Endothelial cell of umbilical vein (primary cell): ENCODE measurements around the gene RNF138. TPM values are rescaled to one million over a fixed set of nuclear protein-coding genes. Genes with fewer than 3 reads are reported as not detected.

Source experiments
- BruUV-seq: library from RNA; stranded (reverse); fragments of 400-500 nt; replicated peaks from 2 replicates; lab custom pipeline; 2021; lab: Mats Ljungman, UMichigan
- CTCF ChIA-PET: fragments of 300-600, 350-600 bp; sonication (Branson Sonifier 250); formaldehyde crosslinking; loops from one replicate; lab custom pipeline; 2021; ENCODE audit warnings: antibody characterized with exemption, inconsistent platforms; lab: Charles Lee
- POLR2A ChIA-PET: fragments of 300-600, 350-600 bp; sonication (Branson Sonifier 250); formaldehyde crosslinking; loops from one replicate; lab custom pipeline; 2021; ENCODE audit warnings: antibody characterized with exemption, inconsistent platforms; lab: Charles Lee
- DNase-seq: peaks from one replicate; pipeline ENCODE4 v3.0.0-alpha.2; 2011; ENCODE audit warnings: low read depth, low spot score
- FAIRE-seq: peaks from 2 replicates; lab custom pipeline; 2011; peaks lifted over from hg19 to GRCh38; lab: Jason Lieb, UNC
- H2AFZ ChIP-seq: 2 replicates; pipeline ENCODE4 v1.6.0; 2012; ENCODE audit warnings: low read depth, low read length, control low read depth, inconsistent platforms
- H3K27ac ChIP-seq: 2 replicates; pipeline ENCODE4 v1.5.1; 2011; ENCODE audit warnings: low read depth, mild to moderate bottlenecking, control low read depth, low read length, moderate library complexity; ENCODE audit not compliant: insufficient read depth
- H3K27me3 ChIP-seq, 2 experiments: 2 replicates each; pipeline versions ENCODE4 v1.6.0 to v1.6.1; 2011; ENCODE audit warnings: low read length in 2 of 2, mixed read lengths in 1 of 2; ENCODE audit not compliant: control insufficient read depth in 2 of 2, insufficient read depth in 2 of 2
- H3K36me3 ChIP-seq, 2 experiments: 2 replicates in 1 of 2; 3 replicates in 1 of 2; pipeline ENCODE4 v1.5.1; 2011; ENCODE audit warnings: low read length in 2 of 2, mild to moderate bottlenecking in 1 of 2, moderate library complexity in 1 of 2; ENCODE audit not compliant: control insufficient read depth in 2 of 2, insufficient read depth in 2 of 2; ENCODE audit errors: extremely low read depth in 1 of 2
- H3K4me1 ChIP-seq: 3 replicates; pipeline ENCODE4 v1.5.1; 2011; ENCODE audit warnings: mild to moderate bottlenecking, low read length; ENCODE audit not compliant: control insufficient read depth, insufficient read depth; ENCODE audit errors: extremely low read depth
- H3K4me2 ChIP-seq: 2 replicates; pipeline ENCODE4 v1.6.1; 2011; ENCODE audit warnings: low read length, control low read depth, mixed read lengths; ENCODE audit not compliant: insufficient read depth
- H3K4me3 ChIP-seq, 3 experiments: fragments of 200-600 bp in 1 of 3; sonication (generic), shearing (Covaris generic) in 1 of 3; replicated peaks in 1 of 3; 2 replicates each; pipeline ENCODE4 v1.5.1; 2011 to 2016; ENCODE audit warnings: control low read depth in 3 of 3, low read length in 3 of 3, mild to moderate bottlenecking in 2 of 3, inconsistent platforms in 1 of 3, low read depth in 1 of 3, moderate library complexity in 1 of 3; ENCODE audit not compliant: insufficient read depth in 1 of 3
- H3K79me2 ChIP-seq: 2 replicates; pipeline ENCODE4 v1.6.0; 2012; ENCODE audit warnings: low read length, inconsistent platforms; ENCODE audit not compliant: control insufficient read depth, insufficient read depth
- H3K9ac ChIP-seq: replicated peaks from 2 replicates; pipeline ENCODE3; 2011; ENCODE audit warnings: low read length, control low read depth; ENCODE audit not compliant: insufficient read depth; ENCODE audit errors: extremely low read depth
- H3K9me1 ChIP-seq: replicated peaks from 3 replicates; pipeline ENCODE4 v1.6.0; 2011; ENCODE audit warnings: mild to moderate bottlenecking, low read length; ENCODE audit not compliant: control insufficient read depth, insufficient read depth; ENCODE audit errors: extremely low read depth
- H3K9me3 ChIP-seq: replicated peaks from 2 replicates; pipeline ENCODE4 v1.5.1; 2012; ENCODE audit warnings: low read length, inconsistent platforms; ENCODE audit not compliant: control insufficient read depth, insufficient read depth
- H4K20me1 ChIP-seq: replicated peaks from 2 replicates; pipeline ENCODE3; 2011; ENCODE audit warnings: mild to moderate bottlenecking, low read length; ENCODE audit not compliant: control insufficient read depth, insufficient read depth; ENCODE audit errors: extremely low read depth
- EZH2 ChIP-seq: IDR thresholded peaks from 2 replicates; pipeline ENCODE4 v1.6.1; 2012; ENCODE audit warnings: borderline replicate concordance, low read depth, mild to moderate bottlenecking, moderate library complexity, low read length, inconsistent platforms; ENCODE audit not compliant: severe bottlenecking
- FOS ChIP-seq: IDR thresholded peaks from 2 replicates; pipeline ENCODE4 v1.6.1; 2011; ENCODE audit warnings: mild to moderate bottlenecking, low read length, moderate library complexity, borderline replicate concordance; ENCODE audit not compliant: insufficient read depth
- GATA2 ChIP-seq: IDR thresholded peaks from 2 replicates; pipeline ENCODE4 v1.7.0; 2011; ENCODE audit warnings: low read depth, mild to moderate bottlenecking, moderate library complexity, mixed read lengths, low read length; ENCODE audit not compliant: insufficient read length, insufficient read depth
- JUN ChIP-seq: IDR thresholded peaks from 2 replicates; pipeline ENCODE4 v1.6.1; 2011; ENCODE audit warnings: borderline replicate concordance, low read depth; ENCODE audit not compliant: insufficient read length, insufficient read depth
- MYC ChIP-seq: IDR thresholded peaks from one replicate; pipeline ENCODE4 v1.6.1; 2011; ENCODE audit warnings: mild to moderate bottlenecking, low read depth, low read length
- POLR2A ChIP-seq: IDR thresholded peaks from 2 replicates; pipeline ENCODE4 v1.6.1; 2012; ENCODE audit warnings: low read depth, mild to moderate bottlenecking, control low read depth, low read length
- POLR2AphosphoS5 ChIP-seq: IDR thresholded peaks from 2 replicates; pipeline ENCODE4 v1.6.1; 2012; ENCODE audit warnings: low read depth, mild to moderate bottlenecking, control low read depth, low read length, moderate library complexity; ENCODE audit not compliant: insufficient read depth
- dilution Hi-C: fragments of 300-500 bp; cut with MboI; formaldehyde crosslinking; loops from one replicate; pipeline ENCODE4 v1.15.0; 2019; ENCODE audit warnings: low sequenced_read_pairs; ENCODE audit not compliant: extremely low pct_ligation_motif_present
- intact Hi-C: fragments of 100-400 bp; cut with micrococcal nuclease; formaldehyde crosslinking; loops from one replicate; pipeline ENCODE4 v1.10.0; 2022
- polyA plus RNA-seq, 4 experiments: library from polyadenylated mRNA; depleted of rRNA in 3 of 4; stranded (reverse) in 3 of 4; unstranded in 1 of 4; fragments of >200 nt; gene quantifications; 2 replicates each; pipeline versions ENCODE4 v1.2.1 to v1.2.3, GENCODE V29; 2011 to 2012; ENCODE audit warnings: missing spikeins in 1 of 4
- total RNA-seq: library from RNA; stranded (reverse); gene quantifications from 2 replicates; pipeline ENCODE4 v1.2.3, GENCODE V29; 2021
- TF ChIP-seq, protein P1 (sequence below), 2 donors: IDR thresholded peaks; 1 replicate in 1 of 2; 2 replicates in 1 of 2; pipeline ENCODE4 v1.5.1; 2011; ENCODE audit warnings: low read length in 2 of 2, mild to moderate bottlenecking in 2 of 2, moderate library complexity in 2 of 2, control low read depth in 1 of 2, inconsistent platforms in 1 of 2, low read depth in 1 of 2; ENCODE audit not compliant: insufficient read depth in 1 of 2; ENCODE audit errors: extremely low read depth in 1 of 2
- TF ChIP-seq, protein P2 (sequence below): IDR thresholded peaks from 2 replicates; pipeline ENCODE4 v1.6.1; 2011; ENCODE audit not compliant: insufficient read depth, insufficient read length

The RNF138 gene
- total and polyA plus RNA-seq, 2 donors (not counting 3 experiments of a cell fraction or from before 2014, with no cell fraction given), result 14.7 to 24.6 TPM

DNA sequence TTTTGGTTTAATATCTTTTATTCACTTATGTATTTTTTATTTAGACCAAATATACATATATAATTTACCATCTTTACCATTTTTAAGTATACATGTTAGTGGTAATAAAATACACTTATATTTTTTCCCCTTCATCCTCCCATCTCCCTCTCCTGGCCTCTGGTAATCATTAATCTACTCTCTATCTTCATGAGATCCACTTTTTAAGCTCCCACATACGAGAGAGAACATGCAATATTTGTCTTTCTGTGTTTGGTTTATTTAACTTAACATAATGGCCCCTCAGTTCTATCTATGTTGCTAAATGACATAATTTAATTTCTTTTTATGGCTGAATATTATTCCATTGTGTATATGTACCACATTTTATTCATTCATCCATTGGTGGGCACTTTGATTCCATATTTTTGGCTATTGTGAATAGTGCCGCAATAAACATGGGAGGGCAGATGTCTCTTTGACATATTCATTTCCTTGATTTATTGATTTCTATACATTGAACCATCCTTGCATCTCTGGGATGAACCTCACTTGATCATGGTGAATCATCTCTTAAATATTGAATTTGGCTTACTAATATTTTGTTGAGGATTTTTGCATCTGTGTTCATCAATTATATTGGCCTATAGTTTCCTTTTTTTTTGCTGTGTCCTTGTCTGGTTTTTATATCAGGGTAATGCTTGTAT, 56.7 kb downstream of the RNF138 start:
- H3K9me3 ChIP-seq, result no peaks in the 10 kb centered on the region
- H3K4me1 ChIP-seq, result no peaks in the 10 kb centered on the region
- H3K36me3 ChIP-seq, result no peaks in the 10 kb centered on the region
- no peak overlapping the region for H2AFZ ChIP-seq
- no peak overlapping the region for H3K4me2 ChIP-seq
- TF ChIP-seq, protein P1, sequence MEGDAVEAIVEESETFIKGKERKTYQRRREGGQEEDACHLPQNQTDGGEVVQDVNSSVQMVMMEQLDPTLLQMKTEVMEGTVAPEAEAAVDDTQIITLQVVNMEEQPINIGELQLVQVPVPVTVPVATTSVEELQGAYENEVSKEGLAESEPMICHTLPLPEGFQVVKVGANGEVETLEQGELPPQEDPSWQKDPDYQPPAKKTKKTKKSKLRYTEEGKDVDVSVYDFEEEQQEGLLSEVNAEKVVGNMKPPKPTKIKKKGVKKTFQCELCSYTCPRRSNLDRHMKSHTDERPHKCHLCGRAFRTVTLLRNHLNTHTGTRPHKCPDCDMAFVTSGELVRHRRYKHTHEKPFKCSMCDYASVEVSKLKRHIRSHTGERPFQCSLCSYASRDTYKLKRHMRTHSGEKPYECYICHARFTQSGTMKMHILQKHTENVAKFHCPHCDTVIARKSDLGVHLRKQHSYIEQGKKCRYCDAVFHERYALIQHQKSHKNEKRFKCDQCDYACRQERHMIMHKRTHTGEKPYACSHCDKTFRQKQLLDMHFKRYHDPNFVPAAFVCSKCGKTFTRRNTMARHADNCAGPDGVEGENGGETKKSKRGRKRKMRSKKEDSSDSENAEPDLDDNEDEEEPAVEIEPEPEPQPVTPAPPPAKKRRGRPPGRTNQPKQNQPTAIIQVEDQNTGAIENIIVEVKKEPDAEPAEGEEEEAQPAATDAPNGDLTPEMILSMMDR (IDR thresholded peaks at IDR 0.05; ENCODE audit: extremely low read depth in 1 of 2, insufficient read depth in 1 of 2, low read depth in 1 of 2, low read length in 2 of 2), result no peak
- no peak for TF ChIP-seq GATA2
- no peak for TF ChIP-seq POLR2AphosphoS5
- TF ChIP-seq EZH2, result no peak
- TF ChIP-seq JUN, result no peak
- TF ChIP-seq, protein P2, sequence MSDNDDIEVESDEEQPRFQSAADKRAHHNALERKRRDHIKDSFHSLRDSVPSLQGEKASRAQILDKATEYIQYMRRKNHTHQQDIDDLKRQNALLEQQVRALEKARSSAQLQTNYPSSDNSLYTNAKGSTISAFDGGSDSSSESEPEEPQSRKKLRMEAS, result no peak
- TF ChIP-seq POLR2A, result no peak
- no peak for TF ChIP-seq MYC
- no peak for TF ChIP-seq FOS
- ChIA-PET CTCF (interaction anchor here (2.4 kb wide), 1 partner anchor 10 kb away, joined by 9 read pairs; no protein-coding TSS in a partner anchor), POLR2A (no interaction called here)
- no peak for FAIRE-seq
- intact Hi-C loops, result no loop called here
- H3K79me2 ChIP-seq, result no peaks in the 10 kb centered on the region
- no peaks in the 10 kb centered on the region for H4K20me1 ChIP-seq
- H3K9me1 ChIP-seq, result no peaks in the 10 kb centered on the region
- no peak overlapping the region for H3K27ac ChIP-seq
- H3K4me3 ChIP-seq, result no peak overlapping the region
- H3K27me3 ChIP-seq, result peaks cover 4 to 7% of the 10 kb centered on the region in 2 experiments
- dilution Hi-C loops, result no loop called here
- H3K9ac ChIP-seq, result no peak overlapping the region
- BruUV-seq, result no TSS peak
- no peak for DNase-seq
